CD1c-positive myeloid dendritic cell (primary cell): ENCODE data around the gene IL31.
"Not testable (repeated sequence)": the region's sequence is repeated elsewhere in the genome, so short reads cannot be mapped to it uniquely, and the experiment has no call there.

ENCODE experiments used
- DNase-seq: peaks from one replicate; pipeline ENCODE4 v3.0.0-alpha.2; 2016; ENCODE audit errors: extremely low spot score

IL31 gene

DNA sequence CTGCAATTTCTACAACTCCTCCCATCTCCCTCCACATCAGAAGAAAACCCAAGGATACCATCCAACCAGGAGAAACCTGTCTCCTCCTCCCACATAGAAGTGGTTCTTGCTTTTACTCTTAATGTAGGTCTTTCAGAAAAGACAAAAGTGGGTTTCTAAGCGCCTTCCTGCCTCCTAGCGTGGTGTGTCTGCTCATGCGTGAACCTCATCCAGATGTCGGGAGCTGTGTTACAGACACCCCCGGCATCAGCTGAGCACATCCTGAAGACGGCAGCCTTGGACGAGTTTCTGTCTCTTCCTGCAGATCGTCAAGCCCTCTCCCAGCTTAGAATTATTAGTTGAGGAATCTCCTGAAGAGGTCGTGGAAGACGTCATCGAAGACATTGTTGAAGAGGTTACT lies 18.4 kb upstream of the IL31 start:
- DNase-seq: no peak

DNA sequence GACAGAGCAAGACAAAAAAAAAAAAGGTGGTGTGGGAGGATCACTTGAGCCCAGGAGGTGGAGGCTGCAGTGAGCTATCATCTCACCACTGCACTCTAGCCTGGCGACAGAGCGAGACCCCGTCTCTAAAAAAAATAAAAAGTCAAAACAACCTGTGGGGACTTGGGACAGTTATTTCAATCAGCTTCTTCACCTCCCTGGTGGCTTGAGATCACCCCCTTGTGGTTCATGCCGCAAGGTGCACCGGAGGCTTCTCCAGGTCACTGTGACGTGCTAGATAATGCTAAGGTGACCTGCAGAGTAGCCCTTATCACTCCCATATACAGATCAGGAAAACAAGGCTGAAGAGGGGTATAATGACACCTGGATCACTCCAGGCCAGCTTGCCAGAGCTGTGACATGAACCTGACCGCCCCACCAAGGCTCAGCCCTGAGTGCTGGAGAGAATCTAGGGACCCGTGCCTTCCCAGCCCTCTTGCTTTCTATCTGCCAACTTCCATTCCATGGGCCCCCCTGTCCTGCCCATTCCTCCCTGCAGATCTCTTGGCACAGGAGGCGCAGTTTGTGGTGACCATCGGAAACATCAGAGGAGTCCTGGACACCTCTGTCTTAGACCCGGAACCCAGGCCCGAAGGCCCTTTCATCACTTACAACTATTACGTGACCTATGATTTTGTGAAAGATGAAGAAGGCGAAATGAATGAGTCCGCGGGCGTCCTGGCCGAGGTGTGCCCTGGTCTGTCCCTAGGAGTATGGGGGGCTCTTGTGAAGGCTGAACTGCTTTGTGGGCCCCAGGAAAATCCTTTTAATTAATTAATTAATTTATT lies 17.0 kb upstream of the IL31 start:
- peak; percentile 61 for DNase-seq

DNA sequence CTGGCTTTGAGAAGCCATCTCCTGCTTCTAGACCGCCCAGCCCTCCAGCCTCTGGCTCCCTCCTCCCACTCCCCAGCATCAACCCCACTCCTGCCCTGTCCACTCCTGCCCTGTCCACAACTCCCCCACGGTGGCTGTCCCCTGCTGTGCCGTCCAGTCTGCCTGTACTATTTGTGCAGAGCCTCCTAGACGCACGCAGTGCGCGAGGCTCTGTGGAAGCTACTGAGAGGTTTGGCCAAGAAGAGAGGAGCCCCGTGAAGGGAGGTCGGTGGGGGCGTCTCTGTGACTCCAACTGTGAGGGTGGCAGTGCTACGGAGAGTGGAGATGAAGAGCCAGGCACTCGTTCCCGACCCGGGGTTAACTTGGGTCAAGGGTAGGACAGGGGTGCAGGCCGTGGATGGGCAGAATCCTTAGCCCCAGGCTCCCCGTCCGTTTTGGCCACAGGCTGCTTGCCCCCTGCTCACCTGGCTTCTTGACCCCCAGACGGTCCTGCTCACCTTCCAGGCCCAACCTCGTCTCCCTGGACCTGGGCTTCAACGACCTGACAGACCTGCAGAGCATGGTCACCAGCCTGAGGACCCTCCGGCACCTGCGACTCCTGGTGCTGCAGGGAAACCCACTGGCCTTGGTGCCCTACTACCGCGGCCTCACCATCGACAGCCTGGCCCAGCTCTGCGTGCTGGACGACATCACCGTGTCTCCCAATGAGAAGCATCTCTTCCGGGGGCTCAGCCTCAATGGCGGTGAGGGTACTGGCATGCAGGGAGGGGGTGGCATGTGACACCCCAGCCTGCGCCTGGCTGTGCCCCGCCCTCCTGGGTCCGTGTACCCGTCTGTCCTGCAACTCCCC lies 15.8 kb upstream of the IL31 start:
- no peak for DNase-seq

DNA sequence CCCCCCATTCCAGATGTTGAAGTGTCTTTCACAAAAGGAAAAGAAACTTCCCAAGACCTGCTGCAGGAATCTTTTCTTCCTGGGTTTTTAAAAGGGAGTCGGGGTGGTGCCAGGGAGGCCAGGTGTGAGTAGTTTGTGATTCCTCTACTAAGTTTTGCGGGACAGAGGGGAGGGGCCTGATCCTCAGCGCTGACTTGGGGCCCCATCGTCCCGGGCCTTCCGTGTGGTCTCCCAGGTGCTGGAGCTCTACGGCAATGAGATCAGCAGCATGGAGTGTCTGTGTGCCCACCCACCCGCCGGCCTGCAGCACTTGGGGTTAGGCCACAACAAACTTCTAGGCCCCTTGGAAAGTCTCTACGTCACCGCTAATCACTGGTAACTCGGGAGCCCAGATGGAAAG lies 13.4 kb upstream of the IL31 start:
- no peak for DNase-seq

DNA sequence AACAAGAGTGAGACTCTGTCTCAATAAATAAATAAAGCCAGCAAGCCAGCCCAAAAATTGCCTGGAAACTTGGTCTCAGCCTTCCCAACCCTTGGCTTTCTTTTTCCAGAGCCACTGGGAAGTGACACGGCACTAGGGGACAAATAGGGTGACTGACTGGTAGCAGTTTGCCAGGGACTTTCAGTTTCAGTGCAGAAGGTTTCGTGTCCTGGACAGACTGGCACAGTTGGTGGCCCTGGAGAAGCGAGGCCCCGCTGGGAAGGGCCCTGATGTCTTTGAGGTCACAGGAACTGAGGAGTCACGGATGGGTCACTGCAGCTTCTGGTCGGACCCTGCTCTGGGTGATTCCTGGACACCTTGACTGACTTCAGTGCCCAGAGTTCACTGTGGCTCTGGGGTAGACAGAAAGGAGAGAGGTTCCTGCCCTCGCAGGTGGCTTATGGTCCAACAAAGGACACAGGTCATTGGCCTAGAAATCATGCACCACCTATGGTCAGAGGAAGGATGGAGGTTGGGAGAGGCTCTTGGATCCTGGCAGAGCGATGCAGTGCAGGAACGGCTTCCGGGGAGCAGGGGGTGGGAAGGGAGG lies 11.6 kb upstream of the IL31 start:
- DNase-seq: no peak

DNA sequence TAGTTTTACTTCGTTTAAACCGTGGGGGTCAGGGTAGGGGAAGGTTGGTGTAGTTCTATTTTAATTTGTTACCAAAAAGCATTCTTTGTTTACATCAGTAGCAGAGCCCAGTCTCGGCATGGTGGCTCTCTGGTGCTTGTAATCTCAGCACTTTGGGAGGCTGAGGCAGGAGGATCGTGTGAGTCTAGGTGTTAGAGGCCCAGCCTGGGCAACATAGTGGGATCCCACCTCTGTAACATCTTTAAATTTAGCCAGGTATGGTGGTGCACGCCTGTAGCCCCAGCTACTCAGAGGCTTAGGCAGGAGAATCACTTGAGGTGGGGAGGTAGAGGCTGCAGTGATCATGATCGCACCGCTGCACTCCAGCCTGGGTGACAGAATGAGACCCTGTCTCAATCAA lies 11.1 kb upstream of the IL31 start:
- no peak for DNase-seq

DNA sequence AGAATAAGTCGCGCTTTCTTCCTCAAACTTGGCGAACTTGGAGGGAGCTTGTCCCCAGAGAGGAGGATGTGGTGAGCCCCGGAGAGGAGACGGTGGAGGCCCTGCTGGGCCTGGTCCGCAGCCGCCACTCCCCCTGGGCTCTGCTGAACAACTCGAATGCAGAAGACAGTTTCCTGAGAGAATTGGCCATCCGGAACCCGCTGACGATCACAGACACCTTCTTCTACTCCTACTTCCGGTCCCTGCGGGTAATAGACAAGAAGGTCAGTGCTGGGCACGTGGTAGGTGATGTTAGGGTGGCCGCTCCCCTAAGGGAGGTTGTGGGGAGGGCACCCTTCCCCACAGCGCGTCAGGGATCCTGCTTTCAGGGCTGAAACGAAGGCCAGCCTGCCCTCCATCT lies 10.5 kb upstream of the IL31 start:
- no peak for DNase-seq

DNA sequence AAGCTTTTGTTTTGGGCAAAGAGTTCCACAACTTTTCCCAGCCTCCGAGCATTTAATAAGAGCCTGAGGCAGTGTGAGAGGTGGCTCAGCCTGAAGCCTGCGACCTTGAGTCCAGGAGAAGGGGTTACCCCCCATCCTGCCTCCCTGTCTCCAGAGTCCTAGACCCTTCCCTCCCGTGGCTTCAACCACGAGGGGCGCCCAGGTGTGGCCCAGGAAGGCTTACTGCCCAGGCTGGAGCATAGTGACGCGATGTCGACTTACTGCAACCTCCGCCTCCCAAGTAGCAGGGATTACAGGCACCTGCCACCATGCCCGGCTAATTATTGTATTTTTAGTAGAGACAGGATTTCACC lies 9.5 kb upstream of the IL31 start:
- DNase-seq: no peak

DNA sequence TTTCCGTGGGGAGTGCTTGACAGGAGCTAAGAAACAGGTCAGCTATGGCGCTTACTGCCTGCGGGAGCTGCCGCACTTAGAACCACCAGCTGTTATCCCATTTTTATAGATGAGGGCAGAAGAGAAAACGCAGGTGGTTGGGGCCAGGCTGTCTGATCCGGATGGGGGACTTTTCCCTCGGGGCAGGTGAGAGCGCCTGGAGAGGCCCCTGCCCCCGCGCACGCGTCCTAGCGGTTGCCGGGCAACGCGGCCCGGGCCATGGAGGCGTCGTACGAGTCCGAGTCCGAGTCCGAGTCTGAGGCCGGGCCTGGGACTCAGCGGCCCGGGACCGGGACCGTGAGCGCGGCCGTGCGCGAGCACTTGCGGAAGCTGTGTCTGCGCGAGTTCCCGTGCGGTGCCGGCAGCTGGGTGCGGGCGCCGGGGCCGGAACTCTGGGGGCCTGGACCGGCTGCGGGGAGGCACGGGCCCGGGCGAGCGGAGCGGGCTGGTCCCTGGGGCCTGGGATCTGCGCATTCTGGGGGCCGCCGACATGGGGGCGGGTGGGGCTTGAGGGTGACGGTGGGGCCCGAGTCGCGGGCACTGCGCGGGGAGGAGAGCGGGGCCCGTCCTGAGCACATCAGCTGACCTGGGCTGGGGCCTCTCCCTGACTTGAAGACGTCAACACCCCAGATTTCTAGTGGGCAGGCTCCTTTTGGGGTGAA lies 9.0 kb upstream of the IL31 start, which contains the start of gene LRRC43:
Gene LRRC43 (plus strand): TSS at position 237 of the 701 bp plus-strand sequence. CDS start 22 bp downstream, at position 259.
- peak; percentile 62 for DNase-seq

DNA sequence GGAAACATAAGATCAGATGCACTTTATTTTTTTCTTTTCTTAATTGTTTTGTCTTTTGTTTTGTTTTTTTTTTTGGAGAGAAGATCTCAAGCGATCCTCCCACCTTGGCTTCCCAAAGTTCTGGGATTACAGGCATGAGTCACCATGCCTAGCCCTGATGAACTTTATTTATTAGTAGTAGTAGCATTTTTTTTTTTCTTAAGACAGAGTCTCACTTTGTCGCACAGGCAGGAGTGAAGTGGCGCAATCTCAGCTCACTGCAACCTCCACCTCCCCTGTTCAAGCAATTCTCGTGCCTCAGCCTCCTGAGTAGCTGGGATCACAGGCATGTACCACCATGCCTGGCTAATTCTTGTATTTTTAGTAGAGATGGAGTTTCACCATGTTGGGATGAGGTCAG lies 2.5 kb upstream of the IL31 start:
- DNase-seq: not testable (repeated sequence)

DNA sequence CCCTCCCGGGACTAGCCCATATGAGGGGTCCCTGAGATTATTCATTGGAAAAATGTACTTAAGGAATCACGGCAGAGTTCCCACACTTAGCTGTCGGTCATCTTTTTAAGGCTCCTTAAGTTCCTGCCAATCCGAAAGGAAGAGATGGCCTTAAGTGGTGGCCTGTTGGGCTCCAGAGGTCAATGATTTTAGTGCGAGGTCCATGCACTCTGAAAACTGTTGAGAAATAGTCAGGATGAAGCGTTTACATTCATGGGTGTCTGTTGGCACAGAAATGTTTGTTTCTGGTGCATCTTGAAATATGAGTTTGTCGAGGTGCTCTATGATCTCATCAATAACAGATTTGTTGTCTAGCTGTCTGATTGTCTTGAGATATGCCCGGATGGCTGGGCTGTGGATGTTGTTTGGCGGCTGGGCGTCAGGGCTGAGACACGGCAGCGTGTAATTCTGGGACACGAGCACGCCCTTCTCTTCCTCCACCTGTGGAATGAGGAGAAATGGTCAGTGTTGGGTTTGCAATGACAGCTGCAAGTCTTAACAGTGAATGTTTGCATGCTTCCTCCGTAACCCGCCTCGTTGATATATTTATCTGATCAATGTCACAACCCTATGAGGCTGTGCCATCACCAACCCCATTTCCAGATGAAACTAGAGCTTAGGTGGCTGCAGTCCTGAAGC lies 1.6 kb downstream of the IL31 start:
- no peak for DNase-seq

DNA sequence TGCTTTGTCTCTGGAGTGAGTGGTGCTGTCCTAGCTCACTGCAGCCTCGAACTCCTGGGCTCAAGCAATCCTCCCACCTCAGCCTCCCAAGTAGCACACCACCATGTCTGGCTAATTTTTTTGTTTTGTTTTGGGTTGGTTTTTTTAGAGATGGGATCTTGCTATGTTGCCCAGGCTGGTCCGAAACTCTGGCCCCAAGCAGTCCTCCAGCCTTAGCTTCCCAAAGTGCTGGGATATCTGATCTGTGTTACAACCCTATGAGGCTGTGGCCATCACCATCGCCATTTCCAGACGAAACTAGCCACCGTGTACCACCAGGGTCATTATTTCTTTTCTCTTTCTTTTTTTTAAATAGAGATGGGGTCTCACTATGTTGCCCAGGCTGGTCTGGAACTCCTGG lies 2.6 kb downstream of the IL31 start:
- DNase-seq: no peak

DNA sequence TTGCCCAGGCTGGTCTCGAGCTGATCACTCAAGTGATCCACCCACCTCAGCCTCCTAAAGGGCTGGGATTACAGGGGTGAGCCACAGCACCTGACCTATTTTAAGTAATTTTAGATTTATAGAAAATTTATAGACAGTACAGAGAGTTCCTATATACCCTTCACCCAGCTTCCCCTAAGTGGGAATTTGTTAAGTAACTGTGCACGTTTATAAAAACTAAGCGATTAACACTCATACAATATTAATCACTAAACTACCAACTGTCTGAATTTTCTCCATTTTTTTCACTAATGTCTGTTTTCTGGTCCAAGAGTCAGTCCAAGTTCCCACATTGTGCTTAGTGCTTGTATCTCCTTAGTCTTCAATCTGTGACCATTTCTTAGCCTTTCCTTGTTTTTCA lies 5.5 kb downstream of the IL31 start:
- no peak for DNase-seq

DNA sequence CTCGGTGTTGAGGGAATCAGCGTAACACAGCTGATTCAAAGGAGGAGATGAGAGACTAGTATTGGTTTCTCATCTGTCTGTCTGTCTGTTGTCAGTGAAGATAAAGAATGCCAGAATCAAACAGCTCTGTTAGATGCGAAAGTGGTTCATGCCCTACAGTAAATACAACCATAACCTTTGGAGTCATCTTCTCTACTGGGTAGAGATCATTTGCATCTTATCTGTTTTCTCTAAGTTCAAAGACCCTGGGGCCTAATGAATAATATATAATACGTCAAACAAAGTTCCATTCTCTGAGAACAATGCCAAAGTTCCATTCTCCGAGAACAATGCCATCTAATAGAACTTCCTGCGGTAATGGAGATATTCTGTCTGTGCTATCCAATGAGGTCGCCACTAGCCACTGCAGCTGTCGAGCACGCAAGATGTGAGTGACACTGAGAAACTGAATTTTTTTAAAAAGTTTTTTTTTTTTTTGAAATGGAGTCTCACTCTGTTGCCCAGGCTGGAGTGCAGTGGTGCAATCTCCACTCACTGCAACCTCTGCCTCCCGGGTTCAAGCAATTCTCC lies 6.6 kb downstream of the IL31 start:
- DNase-seq: no peak

DNA sequence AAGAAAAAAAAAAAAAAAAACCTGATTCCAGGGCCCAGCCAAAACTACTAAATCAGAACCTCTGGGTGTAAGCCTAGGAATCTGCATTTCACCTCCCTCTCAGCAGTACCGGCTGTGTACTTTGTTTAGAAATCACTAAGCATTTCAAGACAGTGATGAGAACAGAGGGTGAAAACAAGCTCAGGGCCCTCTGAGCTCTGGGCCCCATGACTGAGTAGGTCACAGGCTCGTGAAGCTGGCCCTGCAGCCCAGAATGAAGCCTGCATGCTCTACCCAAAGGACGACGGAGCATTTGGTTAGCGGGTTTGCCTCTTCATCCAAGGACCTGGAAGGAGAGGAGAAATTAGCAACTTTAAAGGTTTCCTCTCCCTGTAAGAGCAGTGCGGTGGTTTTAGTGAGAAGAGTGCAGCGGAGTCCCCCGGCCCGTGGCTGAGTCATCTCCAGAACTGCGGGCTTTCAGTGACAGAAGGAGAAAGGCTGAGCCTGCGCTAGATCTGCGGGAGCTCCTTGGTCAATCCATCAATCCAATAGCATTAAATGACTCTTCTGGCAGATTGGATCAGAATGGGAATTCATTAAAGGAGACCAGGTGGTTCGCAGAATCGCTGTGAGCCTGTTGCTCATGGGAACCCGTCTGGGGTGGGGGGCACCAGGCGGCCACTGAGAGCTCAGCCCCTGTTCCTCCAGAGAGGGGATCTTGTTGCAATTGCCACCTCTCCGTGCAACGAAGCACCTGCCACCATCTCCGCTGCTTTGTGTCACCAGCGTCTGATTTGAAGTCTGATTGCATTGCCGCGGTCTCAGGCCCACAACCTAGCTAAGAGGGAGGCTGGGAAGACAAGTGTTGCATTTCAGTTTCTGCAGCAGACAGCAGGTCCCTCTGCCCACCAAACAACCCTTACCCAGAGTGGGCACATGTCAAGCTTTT lies 7.3 kb downstream of the IL31 start:
- no peak for DNase-seq

DNA sequence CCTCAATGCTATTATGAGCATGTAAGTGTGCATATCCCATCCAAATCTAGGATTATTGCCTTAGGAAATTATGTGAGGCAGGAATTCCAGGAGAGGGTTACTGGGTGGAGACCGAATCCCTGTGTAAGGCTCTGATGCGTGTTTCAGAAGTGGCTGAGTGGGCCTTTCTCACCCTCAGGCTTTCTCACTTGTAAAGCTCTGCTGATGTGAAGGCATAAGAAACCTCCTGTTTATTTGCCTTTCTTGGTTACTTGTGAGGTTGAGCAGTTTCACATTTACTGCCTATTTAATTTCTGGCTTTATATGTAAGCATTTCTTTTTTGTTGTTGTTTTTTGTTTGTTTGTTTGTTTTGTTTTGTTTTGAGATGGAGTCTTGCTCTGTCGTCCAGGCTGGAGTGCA lies 11.0 kb downstream of the IL31 start:
- DNase-seq: no peak

DNA sequence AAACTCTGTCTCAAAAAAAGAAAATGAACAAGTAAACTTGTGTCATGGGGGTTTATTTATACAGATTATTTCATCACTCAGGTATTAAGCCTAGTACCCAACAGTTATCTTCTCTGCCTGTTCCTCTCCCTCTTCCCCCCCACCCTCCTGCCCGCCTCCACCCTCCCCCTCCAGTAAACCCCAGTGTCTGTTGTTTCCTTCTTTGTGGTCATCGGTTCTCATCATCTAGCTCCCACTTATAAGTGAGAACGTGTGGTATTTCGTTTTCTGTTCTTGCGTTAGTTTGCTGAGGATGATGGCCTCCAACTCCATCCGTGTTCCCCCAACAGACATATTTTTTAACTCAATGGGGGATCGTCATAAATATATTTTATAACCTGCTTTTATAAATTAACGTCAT lies 12.3 kb downstream of the IL31 start:
- no peak for DNase-seq

DNA sequence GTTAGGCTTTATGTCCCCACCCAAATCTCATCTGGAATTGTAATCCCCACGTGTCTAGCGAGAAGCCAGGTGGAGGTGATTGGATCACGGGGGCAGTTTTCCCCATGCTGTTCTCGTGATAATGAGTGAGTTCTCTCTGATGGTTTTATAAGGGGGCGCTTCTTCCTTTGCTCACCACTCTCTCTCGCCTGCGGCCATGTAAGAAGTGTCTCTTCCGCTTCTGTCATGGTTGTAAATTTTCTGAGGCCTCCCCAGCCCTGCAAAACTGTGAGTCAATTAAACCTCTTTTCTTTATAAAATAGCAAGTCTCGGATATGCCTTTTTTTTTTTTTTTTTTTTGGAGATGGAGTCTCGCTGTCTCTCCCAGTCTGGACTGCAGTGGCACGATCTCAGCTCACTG lies 13.3 kb downstream of the IL31 start:
- DNase-seq: no peak

DNA sequence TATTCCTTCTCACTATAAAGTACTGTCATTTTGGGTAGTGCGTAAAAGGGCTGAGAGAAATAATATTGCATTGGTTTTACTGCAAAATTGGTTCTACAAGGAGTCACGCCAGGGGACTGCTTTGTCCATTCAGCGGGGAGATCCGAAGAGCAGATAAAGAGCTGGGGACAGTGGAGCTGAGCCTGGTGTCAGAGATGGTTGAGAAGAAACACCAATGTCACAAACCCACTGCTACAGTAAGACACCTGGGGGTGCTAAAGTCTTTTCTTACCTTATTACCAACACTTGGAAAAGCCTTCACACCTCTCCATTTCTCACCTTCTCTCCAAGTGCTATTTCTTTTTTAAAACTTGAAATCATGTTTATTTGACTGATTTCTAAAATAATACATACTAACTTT lies 14.1 kb downstream of the IL31 start:
- no peak for DNase-seq

DNA sequence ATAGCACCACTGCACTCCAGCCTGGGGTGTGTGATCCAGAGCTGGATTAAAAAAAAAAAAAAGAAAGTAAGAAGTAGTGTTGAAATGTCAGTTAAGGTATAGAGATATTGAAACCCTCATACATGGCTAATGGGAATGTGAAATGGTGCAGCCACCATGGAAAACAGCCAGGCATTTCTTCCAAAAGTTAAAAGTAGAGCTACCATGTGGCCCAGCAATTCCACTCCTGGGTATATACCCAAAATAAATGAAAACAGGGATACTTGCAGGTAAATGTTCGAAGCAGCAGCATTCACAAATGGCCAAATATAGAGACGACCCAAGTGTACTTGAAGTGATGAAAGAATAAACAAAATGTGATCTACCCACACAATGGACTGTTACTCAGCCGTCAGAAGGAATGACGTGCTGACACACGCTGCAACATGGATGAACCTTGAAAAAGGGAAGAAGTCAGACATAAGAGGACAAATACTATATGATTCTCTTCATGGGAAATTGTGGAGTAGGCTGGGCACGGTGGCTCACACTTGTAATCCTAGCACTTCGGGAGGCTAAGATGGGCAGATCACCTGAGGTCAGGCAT lies 15.2 kb downstream of the IL31 start:
- DNase-seq: no peak
